ENCODE data around the gene OR5AL1.

DNA sequence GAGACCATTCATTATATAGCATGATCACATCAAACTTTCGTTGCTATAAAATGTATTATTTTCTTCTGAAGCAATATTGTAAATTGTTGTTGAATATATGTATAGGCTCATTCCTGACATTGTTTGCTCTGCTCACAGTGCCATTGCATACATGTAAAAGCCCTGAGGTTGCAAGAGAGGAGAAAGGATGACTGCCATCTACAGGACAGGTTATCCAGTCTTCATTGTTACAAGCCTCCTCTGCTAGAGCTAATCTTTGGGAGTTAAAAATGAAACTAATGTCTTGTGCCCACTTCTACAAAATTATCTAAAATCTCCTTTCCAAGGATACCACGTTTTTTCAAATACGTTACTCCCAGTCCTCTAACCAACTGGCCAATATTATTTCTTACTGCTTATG, 16.4 kb upstream of the OR5AL1 start:
- TF ChIP-seq POLR2A (IDR thresholded peaks at IDR 0.05), result no peak
- TF ChIP-seq, protein P1, sequence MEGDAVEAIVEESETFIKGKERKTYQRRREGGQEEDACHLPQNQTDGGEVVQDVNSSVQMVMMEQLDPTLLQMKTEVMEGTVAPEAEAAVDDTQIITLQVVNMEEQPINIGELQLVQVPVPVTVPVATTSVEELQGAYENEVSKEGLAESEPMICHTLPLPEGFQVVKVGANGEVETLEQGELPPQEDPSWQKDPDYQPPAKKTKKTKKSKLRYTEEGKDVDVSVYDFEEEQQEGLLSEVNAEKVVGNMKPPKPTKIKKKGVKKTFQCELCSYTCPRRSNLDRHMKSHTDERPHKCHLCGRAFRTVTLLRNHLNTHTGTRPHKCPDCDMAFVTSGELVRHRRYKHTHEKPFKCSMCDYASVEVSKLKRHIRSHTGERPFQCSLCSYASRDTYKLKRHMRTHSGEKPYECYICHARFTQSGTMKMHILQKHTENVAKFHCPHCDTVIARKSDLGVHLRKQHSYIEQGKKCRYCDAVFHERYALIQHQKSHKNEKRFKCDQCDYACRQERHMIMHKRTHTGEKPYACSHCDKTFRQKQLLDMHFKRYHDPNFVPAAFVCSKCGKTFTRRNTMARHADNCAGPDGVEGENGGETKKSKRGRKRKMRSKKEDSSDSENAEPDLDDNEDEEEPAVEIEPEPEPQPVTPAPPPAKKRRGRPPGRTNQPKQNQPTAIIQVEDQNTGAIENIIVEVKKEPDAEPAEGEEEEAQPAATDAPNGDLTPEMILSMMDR (IDR thresholded peaks at IDR 0.05), result no peak
